ENCODE measurements around the gene ASXL1. TPM values are rescaled to one million over a fixed set of nuclear protein-coding genes. Genes with fewer than 3 reads are reported as not detected.

The ASXL1 gene
- total RNA-seq, 4 donors from 2014 or later, result 69.2 to 139 (median 104) TPM

DNA sequence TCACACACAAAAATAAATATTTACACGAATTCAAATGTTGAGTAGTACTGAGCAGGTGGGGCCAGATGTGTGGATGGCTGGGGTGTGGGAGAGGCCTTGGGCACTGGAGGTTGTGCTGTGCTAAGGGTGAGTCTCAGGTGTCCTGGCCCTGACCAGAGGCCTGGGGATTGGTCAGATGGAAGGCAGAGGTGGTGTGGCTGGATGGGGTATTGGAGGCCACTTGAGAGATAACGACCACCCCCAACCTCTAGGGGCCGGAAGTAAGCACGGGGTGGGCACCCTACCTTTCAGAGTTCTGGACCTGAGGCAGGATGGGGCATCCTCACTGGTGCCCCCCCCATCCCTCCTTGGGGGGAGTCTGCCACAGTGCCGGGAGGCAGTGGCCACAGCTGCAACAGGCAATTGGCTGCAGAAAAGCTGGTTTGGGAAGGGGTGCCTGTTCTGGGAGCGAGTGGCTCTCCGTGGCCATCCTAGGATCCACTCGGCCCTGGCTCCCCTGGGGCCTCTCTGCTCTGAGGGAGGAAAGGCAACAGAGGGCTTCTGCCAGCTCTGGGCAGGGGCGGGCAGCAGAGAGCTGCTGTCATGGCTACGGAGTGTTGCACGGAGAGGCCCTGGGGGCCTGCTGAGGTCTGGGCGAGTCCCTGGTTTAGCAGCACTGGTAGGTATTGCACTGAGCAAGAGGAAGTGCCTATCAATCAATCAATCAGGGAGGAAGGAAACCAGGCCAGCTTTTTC is 87.6 kb downstream of the ASXL1 start:
- ATAC-seq (ENCODE audit: low FRiP score) (no peak), DNase-seq (ENCODE audit: low spot score) (no peak)
- TF ChIP-seq, protein P1, sequence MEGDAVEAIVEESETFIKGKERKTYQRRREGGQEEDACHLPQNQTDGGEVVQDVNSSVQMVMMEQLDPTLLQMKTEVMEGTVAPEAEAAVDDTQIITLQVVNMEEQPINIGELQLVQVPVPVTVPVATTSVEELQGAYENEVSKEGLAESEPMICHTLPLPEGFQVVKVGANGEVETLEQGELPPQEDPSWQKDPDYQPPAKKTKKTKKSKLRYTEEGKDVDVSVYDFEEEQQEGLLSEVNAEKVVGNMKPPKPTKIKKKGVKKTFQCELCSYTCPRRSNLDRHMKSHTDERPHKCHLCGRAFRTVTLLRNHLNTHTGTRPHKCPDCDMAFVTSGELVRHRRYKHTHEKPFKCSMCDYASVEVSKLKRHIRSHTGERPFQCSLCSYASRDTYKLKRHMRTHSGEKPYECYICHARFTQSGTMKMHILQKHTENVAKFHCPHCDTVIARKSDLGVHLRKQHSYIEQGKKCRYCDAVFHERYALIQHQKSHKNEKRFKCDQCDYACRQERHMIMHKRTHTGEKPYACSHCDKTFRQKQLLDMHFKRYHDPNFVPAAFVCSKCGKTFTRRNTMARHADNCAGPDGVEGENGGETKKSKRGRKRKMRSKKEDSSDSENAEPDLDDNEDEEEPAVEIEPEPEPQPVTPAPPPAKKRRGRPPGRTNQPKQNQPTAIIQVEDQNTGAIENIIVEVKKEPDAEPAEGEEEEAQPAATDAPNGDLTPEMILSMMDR (IDR thresholded peaks at IDR 0.05), result no peak

DNA sequence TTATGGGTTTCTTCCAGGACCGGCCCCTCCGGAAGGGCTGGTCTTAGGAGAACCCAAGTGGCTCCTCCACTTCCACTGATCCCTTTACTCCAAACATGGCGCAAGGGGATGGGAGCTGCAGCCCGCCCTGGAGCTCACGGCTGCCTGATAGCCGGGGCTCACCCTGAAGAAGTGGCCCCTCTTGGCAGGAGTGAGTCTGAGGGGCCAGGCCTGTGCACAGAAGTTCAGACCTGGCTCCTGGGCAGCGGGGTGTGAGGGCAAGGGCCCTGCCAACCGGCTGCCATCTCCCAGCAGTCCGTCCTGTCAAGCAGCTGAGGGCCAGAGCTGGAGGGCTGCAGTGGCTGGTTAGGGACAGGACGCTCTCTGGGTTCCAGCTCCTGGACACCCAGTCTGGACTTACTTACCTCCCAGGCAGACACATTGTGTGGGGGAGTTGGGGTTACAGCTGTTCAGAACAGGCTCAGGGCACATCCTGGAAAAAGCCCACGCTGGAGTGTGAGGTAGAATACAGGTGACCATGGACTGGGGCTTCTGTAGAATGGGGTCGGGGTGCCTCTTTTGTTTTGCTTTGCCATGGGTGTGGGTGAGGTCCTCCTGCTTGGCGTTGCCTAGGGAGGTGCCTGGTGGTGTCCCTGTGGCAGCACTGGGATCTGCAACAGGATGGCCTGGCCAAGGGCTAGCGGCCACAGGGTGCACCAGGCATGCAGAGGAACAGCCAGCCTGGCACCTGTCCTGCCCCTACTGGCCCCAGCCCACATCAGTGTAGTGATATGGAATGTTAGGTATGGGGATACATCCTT is 88.4 kb downstream of the ASXL1 start:
- ATAC-seq (ENCODE audit: low FRiP score) (no peak), DNase-seq (ENCODE audit: low spot score) (no peak)
- TF ChIP-seq, protein P1 (IDR thresholded peaks at IDR 0.05), result no peak

DNA sequence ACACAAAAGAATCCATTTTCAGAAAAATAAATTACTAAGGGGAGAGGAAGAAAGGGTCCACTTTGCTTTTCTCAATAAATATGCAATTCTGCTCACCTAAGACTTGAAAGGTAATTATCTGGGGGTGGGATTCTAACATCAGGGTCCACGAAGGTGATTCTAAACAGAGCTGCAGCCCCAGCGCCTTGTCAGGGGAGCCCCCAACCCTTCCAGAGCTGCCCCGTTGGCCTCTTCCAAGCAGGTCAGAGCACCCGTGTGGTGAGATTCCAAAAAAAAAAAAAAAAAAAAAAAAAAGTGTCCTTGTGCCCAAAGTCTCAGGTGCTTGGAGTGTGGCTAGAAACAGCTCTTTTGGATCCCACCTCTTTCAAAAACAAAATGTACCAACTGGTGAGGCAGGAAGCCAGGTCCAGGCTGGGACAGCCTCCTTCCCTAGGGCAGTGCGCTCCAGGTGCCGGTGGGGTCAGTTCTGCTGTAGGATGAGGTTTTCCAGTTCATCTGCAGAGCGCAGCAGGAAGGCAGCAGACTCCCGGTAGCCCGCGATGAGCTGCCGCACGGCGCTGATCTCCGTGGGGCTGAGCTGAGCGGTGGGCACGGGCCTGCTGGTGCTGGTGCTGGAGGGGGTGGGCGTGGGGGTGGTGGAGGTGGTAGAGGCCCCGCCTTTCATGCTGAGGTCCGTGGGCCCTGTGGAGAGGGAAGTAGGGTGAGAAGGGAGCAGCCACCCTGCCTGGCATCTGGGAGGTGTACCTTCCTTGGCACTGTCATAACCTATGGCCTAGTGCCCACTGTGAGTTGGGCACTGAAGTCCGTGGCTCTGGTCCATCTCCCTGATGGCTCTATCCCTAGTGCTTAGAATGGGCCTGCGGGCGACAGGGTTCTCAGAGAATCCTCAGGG is 89.3 kb downstream of the ASXL1 start:
- no peak for ATAC-seq (ENCODE audit: low FRiP score)
- DNase-seq (ENCODE audit: low spot score), result no peak
- TF ChIP-seq, protein P1 (IDR thresholded peaks at IDR 0.05), result no peak

DNA sequence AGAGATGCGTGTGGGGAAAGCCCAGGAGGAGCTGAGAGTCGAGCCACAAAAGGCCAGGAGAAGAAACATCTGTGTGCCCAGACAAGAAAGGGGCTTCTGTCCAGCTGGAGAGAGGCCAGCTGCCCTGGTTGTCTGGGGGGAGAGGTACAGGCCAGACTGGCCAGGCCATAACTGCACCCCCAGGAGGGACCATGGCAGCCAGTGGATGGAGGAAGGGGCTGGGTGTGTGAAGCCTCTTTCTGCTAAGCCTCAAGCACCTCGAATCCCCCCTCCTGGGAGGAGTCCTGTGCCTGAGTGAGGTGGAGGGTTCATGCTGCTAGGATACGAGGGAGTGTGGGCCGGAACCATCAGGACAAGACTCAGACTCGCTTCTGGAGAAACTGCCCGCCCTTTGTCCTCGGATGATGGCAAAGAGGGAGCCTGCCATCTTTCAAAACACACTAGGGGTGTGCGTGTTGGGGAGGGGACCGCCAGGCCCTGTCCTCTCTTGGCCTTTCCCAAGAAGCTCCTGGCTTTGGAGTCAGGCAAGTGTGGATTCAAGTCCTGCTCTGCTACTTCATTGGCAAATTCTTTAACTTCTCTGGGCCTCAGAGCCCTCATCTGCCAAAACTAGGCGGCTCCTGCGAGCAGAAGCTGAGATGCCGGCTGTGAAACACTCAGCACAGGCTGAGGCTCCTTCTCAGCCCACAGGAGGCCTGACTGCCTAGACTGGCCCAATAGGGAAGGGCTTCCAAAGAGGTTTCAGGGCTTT is 90.3 kb downstream of the ASXL1 start:
- TF ChIP-seq, protein P1 (IDR thresholded peaks at IDR 0.05), result no peak
- ATAC-seq (ENCODE audit: low FRiP score) (no peak), DNase-seq (ENCODE audit: low spot score) (no peak)

DNA sequence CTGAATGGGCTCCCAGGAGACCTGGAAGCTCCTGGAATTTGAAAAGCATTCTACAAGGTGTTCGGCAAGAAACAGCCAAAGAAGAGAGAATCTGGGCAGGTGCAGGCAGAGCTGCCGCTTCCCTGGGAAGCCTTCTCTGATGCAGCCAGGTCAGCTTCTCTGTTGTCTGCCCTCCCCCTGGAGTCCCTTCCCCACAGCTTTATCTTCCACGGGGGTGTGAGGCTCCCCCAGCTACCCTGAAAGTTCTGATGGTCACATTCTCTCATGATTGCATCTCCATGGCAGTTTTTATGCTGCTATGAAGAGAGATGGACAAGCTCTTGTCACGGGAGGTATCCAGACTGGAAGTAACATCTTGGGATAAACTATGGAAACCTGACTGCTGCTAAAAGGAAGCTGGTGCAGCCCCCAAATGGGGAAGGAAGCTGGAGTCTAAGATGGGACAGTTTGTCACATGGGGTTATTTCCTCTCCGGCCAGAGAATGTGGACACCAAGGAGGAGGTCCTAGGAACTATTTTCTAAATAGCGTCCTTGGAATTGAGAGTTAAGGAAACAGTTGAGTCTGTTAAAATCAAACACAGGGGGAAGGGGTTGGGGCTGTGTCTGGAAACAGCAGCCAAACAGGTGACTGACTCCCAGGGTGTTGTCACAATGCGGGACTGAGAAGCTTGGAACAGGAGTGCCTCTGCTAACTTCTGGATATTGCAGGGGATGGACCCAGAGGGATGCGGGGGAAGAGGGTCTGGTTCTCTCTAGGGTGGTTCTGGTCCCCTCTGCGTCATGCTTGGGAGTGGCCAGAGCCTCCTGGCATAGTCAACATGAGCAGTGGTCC is 91.1 kb downstream of the ASXL1 start:
- ATAC-seq (ENCODE audit: low FRiP score), result no peak
- DNase-seq (ENCODE audit: low spot score), result no peak
- TF ChIP-seq, protein P1 (IDR thresholded peaks at IDR 0.05), result no peak

All from omental fat pad (tissue), 4 donors.